Measurements from ENCODE around the gene HSPD1.
A peak's percentile ranks its signal among the peaks of the same experiment; 100 is the strongest.

The HSPD1 gene

GRCh38 chr2:197499594-197500502 lies at the start of gene HSPD1, which contains the start of gene HSPE1:
Gene HSPD1 (minus strand): TSS chr2:197499840. CDS start chr2:197498848, 992 bp downstream.
Gene HSPE1 (plus strand): TSS chr2:197500379. CDS start chr2:197500437, 58 bp downstream.
- peak; percentile 90 to 97 for DNase-seq (ENCODE audit: low read depth in 1 of 2, low spot score in 1 of 2)

DNA sequence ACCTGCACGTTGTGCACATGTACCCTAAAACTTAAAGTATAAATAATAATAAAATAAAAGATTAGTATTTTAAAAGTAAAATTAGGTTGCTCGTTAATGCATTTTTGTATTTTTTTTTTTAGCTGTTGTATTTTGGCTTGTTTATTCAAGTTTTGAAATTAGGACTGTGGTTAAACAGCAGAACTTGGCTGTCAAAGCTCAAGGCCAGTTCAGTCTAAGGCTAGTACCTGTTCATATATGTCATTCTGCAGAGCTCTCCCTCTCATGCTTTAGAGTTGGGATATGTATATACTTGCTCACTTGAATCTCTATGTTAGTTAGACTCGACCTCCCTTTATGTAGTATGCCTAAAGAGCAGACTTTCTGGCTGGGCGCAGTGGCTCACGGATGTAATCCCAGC lies 48.9 kb upstream of the HSPD1 start:
- DNase-seq (ENCODE audit: low read depth in 1 of 2, low spot score in 1 of 2), result no peak

DNA sequence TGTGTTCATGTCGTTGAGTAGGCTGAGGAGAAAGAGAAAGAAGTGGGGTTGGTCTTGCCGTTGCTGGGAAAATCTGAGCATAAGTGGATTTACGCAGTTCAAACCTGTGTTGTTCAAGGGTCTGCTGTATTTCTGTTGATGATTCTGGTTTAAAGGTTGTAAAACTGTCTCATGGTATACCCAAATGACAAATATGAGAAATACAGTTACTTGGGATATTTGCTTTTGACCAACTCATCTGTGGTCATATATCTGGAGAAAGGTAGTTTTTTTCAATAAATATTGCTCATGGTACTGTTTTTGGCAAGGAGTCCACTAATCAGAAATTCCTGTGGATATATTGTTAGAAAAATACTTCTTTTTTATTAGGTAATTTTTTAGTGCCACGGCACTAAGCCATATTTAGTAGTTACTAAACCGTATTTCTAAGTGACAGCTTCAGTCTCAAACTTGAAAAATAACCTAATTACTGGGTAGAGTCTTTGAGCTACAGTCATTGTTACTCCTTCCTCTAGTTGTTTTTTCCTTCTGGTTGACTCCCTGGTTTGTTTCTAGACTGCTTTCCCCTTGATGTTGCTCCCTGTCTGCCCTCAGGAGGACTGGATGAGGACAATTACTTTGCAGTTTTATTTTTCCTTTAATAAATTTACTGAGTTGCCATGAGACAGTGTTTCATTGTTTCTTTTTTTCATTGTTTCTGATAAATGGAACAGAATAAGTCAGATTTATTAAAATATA lies 47.7 kb upstream of the HSPD1 start:
- no peak for DNase-seq (ENCODE audit: low read depth in 1 of 2, low spot score in 1 of 2)

GRCh38 chr2:197543206-197543605 lies 43.6 kb upstream of the HSPD1 start:
- DNase-seq (ENCODE audit: low read depth in 1 of 2, low spot score in 1 of 2), result no peak

GRCh38 chr2:197539734-197540133 lies 40.1 kb upstream of the HSPD1 start:
- no peak for DNase-seq (ENCODE audit: low read depth in 1 of 2, low spot score in 1 of 2)

- DNase-seq (ENCODE audit: low read depth in 1 of 2, low spot score in 1 of 2), result no peak
These were observed 38.8 kb upstream of the HSPD1 start for GRCh38 chr2:197538412-197538811.

DNA sequence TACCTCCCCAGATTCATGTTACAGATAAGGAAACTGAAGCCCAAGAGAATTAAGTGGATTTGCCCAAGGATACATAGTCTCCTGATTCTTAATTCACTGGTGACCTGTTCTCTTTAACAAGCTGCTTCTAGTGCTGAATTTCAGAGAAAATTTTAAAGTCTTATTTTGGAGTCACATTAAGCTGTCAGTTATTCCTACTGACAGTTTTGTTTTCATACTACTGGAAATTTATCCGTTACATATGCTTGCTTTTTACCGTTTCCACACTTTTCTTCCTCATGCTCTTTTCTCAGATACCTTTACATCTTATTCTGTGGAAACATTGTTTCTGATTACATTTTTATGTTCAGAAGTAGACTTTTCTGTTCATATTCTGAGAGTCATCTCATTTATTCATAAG lies 17.5 kb upstream of the HSPD1 start:
- DNase-seq (ENCODE audit: low read depth in 1 of 2, low spot score in 1 of 2), result no peak

DNA sequence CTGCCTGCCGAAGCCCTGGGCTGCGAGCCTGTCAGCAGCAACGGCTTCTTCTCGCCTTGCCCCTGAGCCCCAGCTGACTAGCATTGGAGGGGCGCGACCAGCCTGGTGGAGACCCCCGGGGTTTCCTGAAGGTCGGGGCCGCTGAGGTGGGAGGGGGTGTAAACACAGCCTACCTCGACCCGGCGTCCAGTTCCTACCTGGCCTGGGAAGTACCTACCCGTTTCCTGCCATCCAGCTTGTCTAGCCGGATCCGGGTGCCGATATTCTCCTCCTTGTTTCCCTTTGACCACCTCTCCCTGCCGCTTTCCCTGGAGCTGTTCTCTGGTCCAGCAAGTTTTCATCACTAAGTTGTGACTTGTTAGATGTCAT lies 16.7 kb upstream of the HSPD1 start:
- no peak for DNase-seq (ENCODE audit: low read depth in 1 of 2, low spot score in 1 of 2)

DNA sequence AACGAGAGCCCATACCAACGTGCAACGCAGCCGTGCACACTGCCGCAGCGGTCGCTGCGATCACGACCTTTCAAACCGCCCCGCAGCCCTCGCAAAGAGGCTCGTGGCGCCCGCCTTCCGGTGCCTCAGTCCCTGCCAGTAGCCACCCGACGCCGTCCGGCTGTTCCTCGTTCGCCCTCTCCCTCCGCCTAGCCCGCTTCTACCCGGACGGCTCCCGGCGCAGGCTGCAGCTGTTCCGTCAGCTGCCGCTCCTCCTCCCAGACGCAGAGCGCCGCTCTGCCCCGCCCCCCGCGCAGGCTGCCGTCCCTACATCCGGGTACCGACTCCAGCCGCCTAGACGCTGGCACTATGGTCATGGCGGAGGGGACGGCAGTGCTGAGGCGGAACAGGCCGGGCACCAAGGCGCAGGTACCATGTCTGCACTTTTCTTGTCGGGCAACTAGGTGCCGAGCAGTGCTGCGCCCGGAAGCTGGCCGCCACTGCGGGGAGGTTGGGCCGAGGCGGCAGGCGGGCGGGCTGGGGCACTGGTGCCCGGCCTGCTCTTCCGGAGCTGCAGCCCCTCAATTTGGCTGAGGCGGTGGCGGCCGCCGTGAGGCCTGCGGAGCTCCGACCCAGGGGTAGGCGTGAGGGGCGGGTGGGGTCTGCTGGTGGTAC lies 16.2 kb upstream of the HSPD1 start, which contains the start of gene MOB4:
TSS of gene MOB4 (plus strand) at position 328 of the 654 bp plus-strand sequence. CDS start at position 349, 21 bp downstream.
- DNase-seq (ENCODE audit: low read depth in 1 of 2, low spot score in 1 of 2), result peak; percentile 89 to 92

GRCh38 chr2:197515315-197515738 lies 15.7 kb upstream of the HSPD1 start:
- no peak for DNase-seq (ENCODE audit: low read depth in 1 of 2, low spot score in 1 of 2)

- no peak for DNase-seq (ENCODE audit: low read depth in 1 of 2, low spot score in 1 of 2)
These were observed 15.1 kb upstream of the HSPD1 start for GRCh38 chr2:197514754-197515153.

GRCh38 chr2:197513915-197514314 lies 14.3 kb upstream of the HSPD1 start:
- no peak for DNase-seq (ENCODE audit: low read depth in 1 of 2, low spot score in 1 of 2)

GRCh38 chr2:197506658-197507057 lies 7.0 kb upstream of the HSPD1 start:
- DNase-seq (ENCODE audit: low read depth in 1 of 2, low spot score in 1 of 2), result no peak

DNA sequence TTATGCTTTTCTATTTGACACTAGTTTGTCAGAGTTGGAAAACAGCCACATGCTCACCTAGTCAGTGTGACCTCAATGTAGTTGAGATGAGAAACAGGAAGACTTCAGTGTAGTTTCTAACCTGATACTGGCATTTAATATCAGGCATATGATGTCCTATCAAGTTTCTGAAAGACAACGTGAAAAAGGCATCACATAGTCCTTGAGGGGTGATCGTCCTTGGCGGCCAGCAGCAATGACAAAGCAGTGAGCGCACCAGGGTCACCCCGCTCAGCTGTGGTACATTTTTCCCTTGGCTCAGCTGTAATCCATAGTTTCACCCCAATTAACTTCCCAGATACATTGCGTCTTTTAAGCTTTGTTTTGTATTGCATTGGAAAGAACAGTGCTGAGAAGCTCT lies 4.9 kb upstream of the HSPD1 start:
- no peak for DNase-seq (ENCODE audit: low read depth in 1 of 2, low spot score in 1 of 2)

GRCh38 chr2:197504000-197504399 lies 4.4 kb upstream of the HSPD1 start:
- no peak for DNase-seq (ENCODE audit: low read depth in 1 of 2, low spot score in 1 of 2)

DNA sequence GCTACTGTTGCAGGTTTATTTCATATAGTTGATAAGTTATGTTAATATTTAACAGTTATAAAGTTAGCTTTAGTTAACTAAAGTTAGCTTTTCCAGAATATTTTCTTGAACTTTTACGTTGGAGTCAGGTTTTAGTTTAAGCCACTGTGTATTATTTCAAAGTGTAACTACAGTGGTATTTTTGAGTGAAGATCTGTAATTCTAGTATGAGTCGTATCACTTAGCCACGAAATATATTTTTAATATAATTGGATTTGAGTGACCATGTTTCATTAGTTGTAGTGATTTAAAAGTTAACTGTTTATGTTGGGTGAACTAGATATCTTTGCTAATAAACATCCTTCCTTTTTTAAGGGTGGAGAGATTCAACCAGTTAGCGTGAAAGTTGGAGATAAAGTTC lies 3.0 kb upstream of the HSPD1 start:
- DNase-seq (ENCODE audit: low read depth in 1 of 2, low spot score in 1 of 2), result no peak

DNA sequence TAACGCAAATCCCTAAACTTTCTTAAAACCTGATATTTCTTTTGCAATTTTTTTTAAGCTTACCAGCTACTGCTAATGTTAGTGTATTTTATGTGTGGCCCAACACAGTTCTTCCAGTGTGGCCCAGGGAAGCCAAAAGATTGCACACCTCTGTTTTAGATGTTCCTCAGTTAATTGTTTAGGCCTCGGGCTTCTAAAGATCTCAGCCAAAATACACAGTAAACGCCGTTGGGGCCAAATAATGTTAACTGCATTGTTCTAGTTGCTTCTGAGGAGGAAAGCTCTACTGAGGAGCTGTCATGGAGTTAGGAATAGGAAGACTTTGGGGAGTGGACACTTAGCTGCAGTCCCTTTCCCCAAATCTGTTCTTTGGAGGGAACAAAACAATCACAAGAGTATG lies 2.6 kb upstream of the HSPD1 start:
- DNase-seq (ENCODE audit: low read depth in 1 of 2, low spot score in 1 of 2), result no peak

- no peak for DNase-seq (ENCODE audit: low read depth in 1 of 2, low spot score in 1 of 2)
These were observed 977 bp upstream of the HSPD1 start for GRCh38 chr2:197500503-197501131.

GRCh38 chr2:197498937-197499593 lies 575 bp downstream of the HSPD1 start:
- peak; percentile 23 to 27 for DNase-seq (ENCODE audit: low read depth in 1 of 2, low spot score in 1 of 2)

DNA sequence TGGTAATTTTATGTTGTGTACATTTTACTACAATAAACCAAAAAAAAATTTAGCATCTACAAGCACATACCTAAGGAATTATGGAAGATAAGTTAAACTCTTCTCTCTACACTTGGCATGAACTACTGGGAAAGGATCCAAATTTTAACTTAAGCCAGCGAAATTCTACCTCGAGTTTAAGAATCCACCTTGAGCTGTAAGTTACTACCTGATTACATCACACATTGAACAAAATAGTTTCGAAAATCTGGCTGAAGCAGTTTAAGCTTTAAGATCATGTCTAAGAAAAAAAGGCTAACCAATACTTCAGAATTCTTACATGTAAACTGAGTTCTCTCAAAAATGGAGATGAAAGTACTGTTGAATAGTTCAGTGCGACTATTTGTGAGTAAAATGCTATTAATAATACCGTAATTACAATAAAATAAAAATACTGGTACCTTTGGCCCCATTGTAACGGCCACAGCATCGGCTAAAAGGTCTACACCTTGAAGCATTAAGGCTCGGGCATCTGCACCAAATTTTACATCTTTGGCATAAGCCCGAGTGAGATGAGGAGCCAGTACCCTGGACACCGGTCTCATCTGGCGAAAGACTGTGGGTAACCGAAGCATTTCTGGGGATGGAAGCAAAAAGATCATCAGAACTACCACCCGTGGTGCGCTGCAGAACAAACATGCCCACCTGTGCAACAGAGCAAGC lies 1.3 kb downstream of the HSPD1 start:
- no peak for DNase-seq (ENCODE audit: low read depth in 1 of 2, low spot score in 1 of 2)
